ENCODE results near the gene SNX3. TPM values are rescaled to one million over a fixed set of nuclear protein-coding genes. Genes with fewer than 3 reads are reported as not detected.

Gene SNX3
- total RNA-seq, 1 experiment from 2014 or later, result 80.7 TPM

- H3K27me3 ChIP-seq (ENCODE audit: insufficient read depth, low read length), result no peaks in the 10 kb centered on the region
- H3K18ac ChIP-seq (ENCODE audit: insufficient read length, low read depth, low read length), result no peak overlapping the region
- H3K4me1 ChIP-seq (ENCODE audit: insufficient read depth, low read length), result no peaks in the 10 kb centered on the region
- H3K9me3 ChIP-seq (ENCODE audit: control insufficient read depth, low read depth, low read length), result no peaks in the 10 kb centered on the region
- H2BK120ac ChIP-seq (ENCODE audit: low read depth, low read length, poor library complexity, severe bottlenecking), result no peak overlapping the region
- no peak overlapping the region for H4K8ac ChIP-seq (replicated peaks; ENCODE audit: insufficient read length, low read depth, low read length)
- H3K23ac ChIP-seq (ENCODE audit: insufficient read length, low read depth, low read length), result no peak overlapping the region
- H3K79me2 ChIP-seq (ENCODE audit: insufficient read depth, low read length), result no peaks in the 10 kb centered on the region
- no peaks in the 10 kb centered on the region for H3K9me3 Mint-ChIP-seq
- no peaks in the 10 kb centered on the region for H3K23me2 ChIP-seq (ENCODE audit: insufficient read length, low read depth, low read length, poor library complexity, severe bottlenecking)
- H3K79me1 ChIP-seq (ENCODE audit: insufficient read depth, low read depth, low read length, poor library complexity, severe bottlenecking), result no peaks in the 10 kb centered on the region
- no peak for DNase-seq
- no peak overlapping the region for H2AFZ ChIP-seq (ENCODE audit: low read length)
- H3K27ac ChIP-seq (ENCODE audit: insufficient read length, low read depth, low read length), result no peak overlapping the region
- H3K27me3 Mint-ChIP-seq (ENCODE audit: low read depth), result peaks cover 17% of the 10 kb centered on the region
- no peak overlapping the region for H2BK12ac ChIP-seq (ENCODE audit: insufficient read length, low read depth, low read length)
- no peaks in the 10 kb centered on the region for H3K36me3 Mint-ChIP-seq (ENCODE audit: insufficient read depth in 1 of 3, low read depth in 3 of 3)
- no CpG with 5 or more reads among the region's 1 CpG for WGBS (ENCODE audit: extremely low coverage, insufficient read length, low lambda C conversion rate)
- H3K56ac ChIP-seq (ENCODE audit: insufficient read length, low read depth, low read length), result no peak overlapping the region
- no peak overlapping the region for H4K5ac ChIP-seq (ENCODE audit: insufficient read length, low read depth, low read length)
- H3K4me1 Mint-ChIP-seq, result no peaks in the 10 kb centered on the region
- no peak overlapping the region for H3K9ac ChIP-seq (ENCODE audit: extremely low read depth, insufficient read length, low read length)
- H3K27ac Mint-ChIP-seq, result no peak overlapping the region
- no peak overlapping the region for H2BK20ac ChIP-seq (ENCODE audit: low read depth, low read length, poor library complexity, severe bottlenecking)
- H3T11ph ChIP-seq (ENCODE audit: low read length), result no peak overlapping the region
- H4K91ac ChIP-seq (ENCODE audit: insufficient read length, low read depth, low read length), result no peak overlapping the region
- H3K14ac ChIP-seq (ENCODE audit: insufficient read depth, low read length), result no peak overlapping the region
- H2AK5ac ChIP-seq (ENCODE audit: insufficient read length, low read length), result no peak overlapping the region
- no peak overlapping the region for H2BK15ac ChIP-seq (ENCODE audit: low read depth, low read length)
- H3K4me2 ChIP-seq (ENCODE audit: insufficient read depth, insufficient read length, low read length), result no peak overlapping the region
- no peak overlapping the region for H3K4me3 Mint-ChIP-seq
- no peak for TF ChIP-seq CTCF (conservative IDR thresholded peaks at IDR 0.05)
- H3K4ac ChIP-seq (ENCODE audit: low read depth, low read length), result no peak overlapping the region
- no peak overlapping the region for H2BK5ac ChIP-seq (ENCODE audit: insufficient read length, low read length)
- no peaks in the 10 kb centered on the region for H4K20me1 ChIP-seq (ENCODE audit: control insufficient read depth, insufficient read depth, insufficient read length)
Observed at GRCh38 chr6:108193131-108193530, 67.7 kb downstream of the SNX3 start.

Data from H9 (cell line).